H1 (cell line): ENCODE results near the gene HSD3B1. TPM values are rescaled to one million over a fixed set of nuclear protein-coding genes. Genes with fewer than 3 reads are reported as not detected.

ENCODE experiments used
- CTCF ChIA-PET: fragments of 300-600 bp; sonication (Branson Sonifier 250); formaldehyde crosslinking; loops from one replicate; lab custom pipeline; 2021; ENCODE audit not compliant: partially characterized antibody; lab: Charles Lee
- POLR2A ChIA-PET: fragments of 300-600 bp; sonication (Branson Sonifier 250); formaldehyde crosslinking; loops from one replicate; lab custom pipeline; 2021; ENCODE audit warnings: inconsistent platforms; ENCODE audit not compliant: partially characterized antibody; lab: Charles Lee
- DNase-seq, 2 experiments: peaks; one replicate each; pipeline versions ENCODE4 v3.0.0 to v3.0.0-alpha.2; 2010 to 2022; ENCODE audit warnings: low spot score in 2 of 2, low read depth in 1 of 2, mixed read lengths in 1 of 2
- FAIRE-seq: peaks from 2 replicates; lab custom pipeline; 2011; peaks lifted over from hg19 to GRCh38; lab: Jason Lieb, UNC
- H2AFZ ChIP-seq: 2 replicates; pipeline ENCODE4 v1.8.1; 2012; ENCODE audit warnings: low read length, inconsistent platforms
- H2AK5ac ChIP-seq: 2 replicates; pipeline ENCODE4 v1.6.1; 2013; ENCODE audit warnings: low read depth, low read length
- H2BK120ac ChIP-seq: replicated peaks from 2 replicates; pipeline ENCODE3; 2013; ENCODE audit warnings: low read depth, low read length, inconsistent platforms
- H2BK12ac ChIP-seq: 2 replicates; pipeline ENCODE4 v1.6.1; 2013; ENCODE audit warnings: low read depth, low read length
- H2BK15ac ChIP-seq: 2 replicates; pipeline ENCODE4 v1.6.1; 2013; ENCODE audit warnings: low read length
- H2BK20ac ChIP-seq: 2 replicates; pipeline ENCODE4 v1.6.1; 2013; ENCODE audit warnings: low read length
- H2BK5ac ChIP-seq: 2 replicates; pipeline ENCODE4 v1.6.1; 2013; ENCODE audit warnings: low read depth, low read length
- H3K14ac ChIP-seq: 2 replicates; pipeline ENCODE4 v1.6.1; 2013; ENCODE audit warnings: inconsistent platforms; ENCODE audit not compliant: insufficient read length
- H3K18ac ChIP-seq: 2 replicates; pipeline ENCODE4 v1.6.1; 2013; ENCODE audit warnings: low read length; ENCODE audit errors: extremely low read depth
- H3K23ac ChIP-seq: 2 replicates; pipeline ENCODE4 v1.6.1; 2013; ENCODE audit warnings: inconsistent platforms; ENCODE audit not compliant: insufficient read length
- H3K23me2 ChIP-seq: 2 replicates; pipeline ENCODE4 v1.6.1; 2013; ENCODE audit warnings: low read depth, low read length
- H3K27ac ChIP-seq: 2 replicates; pipeline ENCODE4 v1.6.1; 2011; ENCODE audit warnings: low read depth, low read length, inconsistent platforms
- H3K27me3 ChIP-seq, 4 experiments: replicated peaks in 1 of 4; 1 replicate in 1 of 4; 2 replicates in 3 of 4; pipeline versions ENCODE4 v1.6.1 to v1.8.1; 2011 to 2013; ENCODE audit warnings: low read length in 3 of 4, mild to moderate bottlenecking in 3 of 4, inconsistent platforms in 2 of 4, mixed read lengths in 2 of 4, moderate library complexity in 1 of 4; ENCODE audit not compliant: control insufficient read depth in 3 of 4, insufficient read depth in 3 of 4; ENCODE audit errors: extremely low read depth in 1 of 4
- H3K36me3 ChIP-seq, 4 experiments: 2 replicates each; pipeline versions ENCODE4 v1.6.1 to v1.8.1; 2011 to 2013; ENCODE audit warnings: mild to moderate bottlenecking in 4 of 4, low read length in 3 of 4, moderate library complexity in 2 of 4, control low read depth in 1 of 4, inconsistent platforms in 1 of 4; ENCODE audit not compliant: insufficient read depth in 4 of 4, control insufficient read depth in 2 of 4
- H3K4ac ChIP-seq: replicated peaks from 2 replicates; pipeline ENCODE3; 2013; ENCODE audit warnings: low read length, low read depth, mixed read lengths, inconsistent platforms; ENCODE audit not compliant: insufficient read length
- H3K4me1 ChIP-seq, 4 experiments: replicated peaks in 1 of 4; 1 replicate in 1 of 4; 2 replicates in 3 of 4; pipeline versions ENCODE4 v1.6.1 to v1.8.1; 2011 to 2013; ENCODE audit warnings: low read length in 3 of 4, inconsistent platforms in 2 of 4, mixed read lengths in 1 of 4; ENCODE audit not compliant: insufficient read depth in 4 of 4, control insufficient read depth in 3 of 4
- H3K4me2 ChIP-seq, 2 experiments: 2 replicates each; pipeline versions ENCODE4 v1.6.1 to v1.8.1; 2011 to 2013; ENCODE audit warnings: low read depth in 2 of 2, low read length in 2 of 2, control low read depth in 1 of 2, inconsistent platforms in 1 of 2, mild to moderate bottlenecking in 1 of 2; ENCODE audit not compliant: insufficient read depth in 1 of 2
- H3K4me3 ChIP-seq, 4 experiments: fragments of 200-600, 300-600 bp in 1 of 4; sonication (generic), shearing (Covaris generic), sonication (Bioruptor Twin) in 1 of 4; 2 replicates each; pipeline versions ENCODE4 v1.5.1 to v1.8.1; 2011 to 2016; ENCODE audit warnings: low read length in 4 of 4, low read depth in 3 of 4, control low read depth in 2 of 4, inconsistent platforms in 2 of 4, mild to moderate bottlenecking in 2 of 4, mixed read lengths in 1 of 4, moderate library complexity in 1 of 4; ENCODE audit not compliant: insufficient read depth in 2 of 4; ENCODE audit errors: extremely low read depth in 1 of 4
- H3K56ac ChIP-seq: replicated peaks from 2 replicates; pipeline ENCODE3; 2013; ENCODE audit warnings: low read depth, mild to moderate bottlenecking, mixed read lengths, low read length, inconsistent platforms; ENCODE audit not compliant: insufficient read length
- H3K79me1 ChIP-seq: 2 replicates; pipeline ENCODE4 v1.6.1; 2013; ENCODE audit warnings: low read depth, low read length, control low read depth
- H3K79me2 ChIP-seq, 2 experiments: 2 replicates each; pipeline versions ENCODE4 v1.6.1 to v1.8.1; 2012 to 2013; ENCODE audit warnings: low read length in 2 of 2, mild to moderate bottlenecking in 2 of 2, inconsistent platforms in 1 of 2; ENCODE audit not compliant: insufficient read depth in 2 of 2, control insufficient read depth in 1 of 2
- H3K9ac ChIP-seq, 4 experiments: replicated peaks in 1 of 4; 1 replicate in 1 of 4; 2 replicates in 3 of 4; pipeline versions ENCODE4 v1.6.1 to v1.8.1; 2011 to 2013; ENCODE audit warnings: low read depth in 3 of 4, low read length in 3 of 4, control low read depth in 2 of 4, mild to moderate bottlenecking in 2 of 4, moderate library complexity in 2 of 4, inconsistent platforms in 1 of 4; ENCODE audit errors: extremely low read depth in 1 of 4
- H3K9me3 ChIP-seq, 2 experiments: 2 replicates each; pipeline versions ENCODE4 v1.6.1 to v1.8.1; 2012 to 2013; ENCODE audit warnings: mild to moderate bottlenecking in 2 of 2, moderate library complexity in 2 of 2, control low read depth in 1 of 2, inconsistent platforms in 1 of 2, low read depth in 1 of 2, low read length in 1 of 2, mixed read lengths in 1 of 2; ENCODE audit not compliant: insufficient read depth in 2 of 2
- H4K20me1 ChIP-seq, 2 experiments: replicated peaks in 1 of 2; 2 replicates each; pipeline versions ENCODE3 to v1.8.1; 2011 to 2013; ENCODE audit warnings: inconsistent platforms in 2 of 2, low read length in 2 of 2, mild to moderate bottlenecking in 1 of 2; ENCODE audit not compliant: insufficient read depth in 2 of 2, control insufficient read depth in 1 of 2
- H4K5ac ChIP-seq: 2 replicates; pipeline ENCODE4 v1.6.1; 2013; ENCODE audit warnings: low read length, low read depth, mixed read lengths, inconsistent platforms; ENCODE audit not compliant: insufficient read length
- H4K8ac ChIP-seq: 2 replicates; pipeline ENCODE4 v1.8.0; 2013; ENCODE audit warnings: mild to moderate bottlenecking, moderate library complexity, low read length, inconsistent platforms; ENCODE audit not compliant: insufficient read depth; ENCODE audit errors: extremely low read depth
- H4K91ac ChIP-seq: replicated peaks from 2 replicates; pipeline ENCODE3; 2013; ENCODE audit warnings: low read length, mixed read lengths, inconsistent platforms; ENCODE audit not compliant: insufficient read length
- ASH2L ChIP-seq: fragments of 200-600, 300-600 bp; sonication (generic); IDR thresholded peaks from one replicate; pipeline ENCODE4 v1.7.1; 2017; ENCODE audit warnings: low read length
- E2F6 ChIP-seq: IDR thresholded peaks from 2 replicates; pipeline ENCODE4 v1.6.1; 2012; ENCODE audit warnings: inconsistent platforms
- FOSL1 ChIP-seq: IDR thresholded peaks from 2 replicates; pipeline ENCODE4 v1.6.1; 2011; ENCODE audit warnings: mild to moderate bottlenecking, low read depth, low read length, moderate library complexity; ENCODE audit not compliant: insufficient read depth
- GTF2F1 ChIP-seq: IDR thresholded peaks from 2 replicates; pipeline ENCODE4 v1.6.1; 2012; ENCODE audit warnings: low read depth, low read length, improper control_type of control experiment, borderline replicate concordance
- JUND ChIP-seq: IDR thresholded peaks from 2 replicates; pipeline ENCODE4 v1.6.1; 2011; ENCODE audit warnings: mild to moderate bottlenecking, improper control_type of control experiment, low read length
- MAFK ChIP-seq: IDR thresholded peaks from 2 replicates; pipeline ENCODE4 v1.6.1; 2012; ENCODE audit warnings: low read depth, mild to moderate bottlenecking, improper control_type of control experiment, low read length
- POU5F1 ChIP-seq: IDR thresholded peaks from 2 replicates; pipeline ENCODE4 v1.6.1; 2011; ENCODE audit warnings: low read depth, mild to moderate bottlenecking, low read length, moderate library complexity
- RNF2 ChIP-seq: fragments of 200-900, 300-1000 bp; sonication (generic); IDR thresholded peaks from 2 replicates; pipeline ENCODE4 v1.7.1; 2016; ENCODE audit warnings: borderline replicate concordance, low read depth, mild to moderate bottlenecking, antibody characterized with exemption, low read length; ENCODE audit not compliant: poor library complexity, severe bottlenecking; ENCODE audit errors: missing control alignments
- SAP30 ChIP-seq: fragments of 300-600 bp; sonication (generic); IDR thresholded peaks from 2 replicates; pipeline ENCODE4 v1.7.1; 2012; ENCODE audit warnings: low read length, moderate library complexity, mild to moderate bottlenecking, inconsistent platforms; ENCODE audit not compliant: insufficient read depth, insufficient replicate concordance
- TAF1 ChIP-seq: IDR thresholded peaks from 2 replicates; pipeline ENCODE4 v1.6.1; 2011; ENCODE audit warnings: mild to moderate bottlenecking, low read depth, low read length
- TBP ChIP-seq: IDR thresholded peaks from 2 replicates; pipeline ENCODE4 v1.6.1; 2011; ENCODE audit warnings: low read depth, low read length, improper control_type of control experiment
- WGBS, 2 experiments: shearing (Covaris generic) in 1 of 2; methylation state at CpG; one replicate each; pipeline versions ENCODE4 v1.1.6 to v1.1.7; 2013 to 2015; ENCODE audit warnings: low lambda C conversion rate in 2 of 2, mixed read lengths in 2 of 2, inconsistent platforms in 1 of 2, low coverage in 1 of 2, missing lambda C conversion rate in 1 of 2; ENCODE audit not compliant: insufficient replicate concordance in 2 of 2, insufficient coverage in 1 of 2, insufficient read length in 1 of 2; ENCODE audit errors: extremely low coverage in 1 of 2, missing lambda C conversion rate in 1 of 2; 5-methylcytosine and 5-hydroxymethylcytosine counted together
- polyA plus RNA-seq, 7 experiments: library from polyadenylated mRNA; depleted of rRNA in 3 of 7; stranded (reverse) in 5 of 7; unstranded in 2 of 7; fragments of >200 nt in 5 of 7; fragments of 200-250 nt in 2 of 7; gene quantifications; 1 replicate in 5 of 7; 2 replicates in 1 of 7; 4 replicates in 1 of 7; pipeline versions ENCODE4 v1.2.1 to v1.2.3, GENCODE V29; 2011 to 2013; ENCODE audit warnings: missing spikeins in 2 of 7, mixed read lengths in 2 of 7
- total RNA-seq: library from RNA; stranded (reverse); fragmentation: NEBNext Ultra II Directional; extraction: Animal tissue kit (Norgen Biotek cat#: 25700); gene quantifications from 2 replicates; pipeline ENCODE4 v1.2.1, GENCODE V29; 2021
- TF ChIP-seq, protein P1 (sequence below): IDR thresholded peaks from 2 replicates; pipeline ENCODE4 v1.6.1; 2011; ENCODE audit warnings: low read length, improper control_type of control experiment

HSD3B1 gene
- total and polyA plus RNA-seq, 2 of the 8 experiments (the other 6 are each of a cell fraction or from before 2014, with no cell fraction given) = not detected

DNA sequence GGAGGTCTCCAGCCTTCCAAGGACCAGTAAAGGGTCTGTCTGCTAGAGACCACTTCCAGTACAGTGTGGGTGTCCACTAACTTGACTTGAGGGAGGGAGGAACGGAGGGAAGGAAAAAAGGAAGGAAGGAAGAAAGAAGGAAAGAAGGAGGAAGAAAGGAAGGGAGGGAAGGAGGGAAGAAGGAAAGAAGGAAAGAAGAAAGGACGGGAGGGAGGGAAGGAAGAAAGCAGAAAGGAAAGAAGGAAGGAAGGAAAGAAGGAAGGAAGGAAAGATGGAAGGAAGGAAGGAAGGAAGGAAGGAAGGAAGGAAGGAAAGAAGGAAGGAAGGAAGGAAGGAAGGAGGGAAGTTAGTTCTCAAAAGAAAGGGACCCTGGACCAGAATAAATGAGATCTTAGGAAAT, 26.8 kb upstream of the HSD3B1 start:
- DNase-seq (no peak), FAIRE-seq (no peak)
- no peaks in the 10 kb centered on the region for H3K9me3 ChIP-seq
- ChIA-PET POLR2A (no interaction called here), CTCF (interaction anchor here (1.2 to 2.4 kb wide), 4 partner anchors 64 to 184 kb away, joined by 3 to 15 read pairs (median 3); no protein-coding TSS in a partner anchor)
- H3K4me2 ChIP-seq = no peak overlapping the region
- no peak overlapping the region for H2AFZ ChIP-seq
- no peak overlapping the region for H3K14ac ChIP-seq
- H2BK20ac ChIP-seq = no peak overlapping the region
- H2AK5ac ChIP-seq = no peak overlapping the region
- H3K4me3 ChIP-seq = no peak overlapping the region
- no peak overlapping the region for H3K9ac ChIP-seq
- H3K23ac ChIP-seq = no peak overlapping the region
- H3K79me2 ChIP-seq = no peaks in the 10 kb centered on the region
- H2BK15ac ChIP-seq = no peak overlapping the region
- peaks cover 3% of the 10 kb centered on the region; the same call in 1 of the 2 replicates for H3K23me2 ChIP-seq
- no peak overlapping the region for H3K18ac ChIP-seq
- H4K91ac ChIP-seq = no peak overlapping the region
- no peak overlapping the region for H2BK12ac ChIP-seq
- no peak overlapping the region for H3K56ac ChIP-seq
- H3K27ac ChIP-seq = no peak overlapping the region
- peaks cover 3 to 13% (median 6%) of the 10 kb centered on the region in 4 experiments; a peak in 6 of 7 replicates for H3K4me1 ChIP-seq
- WGBS, 2 experiments = 63% methylated on average over 2 of the region's 2 CpGs; no CpG with 5 or more reads in 1 of the 2 experiments
- no peaks in the 10 kb centered on the region for H4K20me1 ChIP-seq
- no peaks in the 10 kb centered on the region for H3K79me1 ChIP-seq
- H2BK5ac ChIP-seq = no peak overlapping the region
- no peaks in the 10 kb centered on the region for H3K36me3 ChIP-seq
- no peaks in the 10 kb centered on the region; a peak in 1 of 7 replicates for H3K27me3 ChIP-seq
- no peak overlapping the region for H3K4ac ChIP-seq
- H2BK120ac ChIP-seq = no peak overlapping the region
- H4K5ac ChIP-seq = no peak overlapping the region
- H4K8ac ChIP-seq = no peak overlapping the region
- TF ChIP-seq, protein P1, sequence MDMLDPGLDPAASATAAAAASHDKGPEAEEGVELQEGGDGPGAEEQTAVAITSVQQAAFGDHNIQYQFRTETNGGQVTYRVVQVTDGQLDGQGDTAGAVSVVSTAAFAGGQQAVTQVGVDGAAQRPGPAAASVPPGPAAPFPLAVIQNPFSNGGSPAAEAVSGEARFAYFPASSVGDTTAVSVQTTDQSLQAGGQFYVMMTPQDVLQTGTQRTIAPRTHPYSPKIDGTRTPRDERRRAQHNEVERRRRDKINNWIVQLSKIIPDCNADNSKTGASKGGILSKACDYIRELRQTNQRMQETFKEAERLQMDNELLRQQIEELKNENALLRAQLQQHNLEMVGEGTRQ = no peak
- TF ChIP-seq SAP30 (no peak), RNF2 (no peak), E2F6 (no peak), MAFK (no peak), TBP (no peak), TAF1 (no peak), JUND (no peak), GTF2F1 (no peak), POU5F1 (no peak), ASH2L (no peak), FOSL1 (no peak)
